UCSD-AML1 (cell line): ENCODE measurements around the gene ZNF846.
"Not testable (repeated sequence)": the region's sequence is repeated elsewhere in the genome, so short reads cannot be mapped to it uniquely, and the experiment has no call there.

Experiments used
- DNase-seq: peaks from one replicate; lab custom pipeline; 2025; ENCODE audit not compliant: unreplicated experiment; lab: John Stamatoyannopoulos, UW

Gene ZNF846

DNA sequence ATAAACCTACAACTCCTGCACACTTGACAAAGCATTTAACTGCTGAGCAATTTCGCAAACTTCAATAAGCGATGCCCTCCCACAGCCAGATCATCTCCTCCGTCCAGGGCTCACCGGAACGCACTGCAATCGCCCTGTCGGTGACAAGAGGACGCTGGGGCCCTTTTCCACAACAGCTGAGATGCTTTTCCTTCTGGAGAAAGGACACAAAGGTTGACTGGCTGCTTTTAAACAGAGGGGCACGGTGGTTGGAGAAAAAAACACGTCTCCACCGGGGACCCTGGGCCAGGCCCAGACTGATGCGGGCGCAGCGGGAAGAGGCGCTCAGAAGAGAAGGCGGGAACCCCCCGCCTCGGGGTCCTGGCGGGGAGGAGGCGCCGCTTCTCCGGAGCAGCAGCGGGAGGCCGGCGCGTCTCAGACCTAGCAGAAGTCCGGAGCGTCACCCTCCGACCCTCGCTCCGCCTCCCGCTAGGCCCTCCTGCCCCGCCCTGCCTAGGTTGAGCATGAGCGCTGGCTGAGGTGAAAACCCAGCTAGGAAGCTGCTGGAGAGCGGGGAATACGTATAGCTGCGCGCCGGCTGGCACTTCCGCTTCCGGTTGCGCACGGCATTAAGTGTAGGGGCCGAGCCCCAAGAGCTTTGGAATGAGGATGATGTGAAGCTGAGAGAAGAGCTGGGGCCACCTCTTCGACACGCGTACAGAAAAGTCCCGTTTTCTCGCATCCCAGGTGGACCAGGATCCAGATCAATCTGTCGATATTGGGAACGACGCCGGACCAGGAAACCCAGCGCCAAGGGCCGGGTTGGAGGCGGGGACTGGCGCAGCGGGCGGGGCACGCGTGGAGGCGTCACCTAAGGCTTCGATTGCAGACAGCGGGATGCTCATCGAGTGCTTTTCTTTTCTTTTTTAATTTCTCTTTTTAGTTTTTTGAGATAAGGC lies at the start of gene ZNF846:
Gene ZNF846, minus strand, starts transcription at position 564 of the 938 bp plus-strand sequence. CDS start 3,788 bp downstream, outside the sequence.
- DNase-seq, result peak; percentile 96

- no peak for DNase-seq
Measured at GRCh38 chr19:9818175-9818733, 49.7 kb upstream of the ZNF846 start.

- no peak for DNase-seq
Measured at GRCh38 chr19:9811139-9811538, 42.6 kb upstream of the ZNF846 start.

GRCh38 chr19:9808855-9809824 lies 40.6 kb upstream of the ZNF846 start:
- DNase-seq, result no peak

DNA sequence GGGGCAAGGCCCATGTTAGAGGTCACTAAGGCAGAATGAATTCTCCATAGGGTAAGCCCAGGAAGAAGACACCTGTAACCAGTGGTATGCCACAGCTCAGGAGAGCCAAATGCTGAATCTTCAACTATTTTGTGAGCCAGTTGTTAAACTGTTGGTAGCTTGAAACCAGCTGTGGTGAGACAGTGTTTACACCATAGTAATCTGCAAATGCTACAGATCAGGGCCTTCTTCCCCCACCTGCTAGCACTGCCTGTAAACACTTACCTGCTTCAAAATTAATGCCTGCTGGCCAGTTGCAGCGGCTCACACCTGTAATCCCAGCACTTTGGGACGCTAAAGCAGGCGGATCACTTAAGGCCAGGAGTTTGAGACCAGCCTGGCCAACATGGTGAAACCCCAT lies 38.3 kb upstream of the ZNF846 start:
- DNase-seq, result no peak

DNA sequence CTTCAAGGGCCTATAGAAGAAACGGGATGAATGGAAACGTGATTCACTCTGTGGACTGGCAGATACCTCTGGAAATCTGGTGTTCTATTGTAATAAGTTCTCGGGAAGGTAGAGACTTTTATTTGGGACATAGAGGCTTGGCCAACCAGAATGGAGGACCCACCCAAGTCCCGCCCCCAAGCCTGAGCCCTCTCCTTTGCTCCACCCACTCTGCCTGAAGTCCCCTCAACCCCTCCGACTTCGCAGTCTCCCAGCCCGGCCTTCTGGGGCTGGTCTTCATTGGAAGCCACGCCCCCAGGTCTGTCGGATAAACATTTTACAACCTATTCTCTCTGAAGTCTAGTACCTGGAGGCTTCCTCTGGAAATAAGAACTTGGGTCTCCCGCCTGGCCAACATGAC lies 33.4 kb upstream of the ZNF846 start:
- no peak for DNase-seq

GRCh38 chr19:9799162-9799561 lies 30.6 kb upstream of the ZNF846 start:
- no peak for DNase-seq

DNA sequence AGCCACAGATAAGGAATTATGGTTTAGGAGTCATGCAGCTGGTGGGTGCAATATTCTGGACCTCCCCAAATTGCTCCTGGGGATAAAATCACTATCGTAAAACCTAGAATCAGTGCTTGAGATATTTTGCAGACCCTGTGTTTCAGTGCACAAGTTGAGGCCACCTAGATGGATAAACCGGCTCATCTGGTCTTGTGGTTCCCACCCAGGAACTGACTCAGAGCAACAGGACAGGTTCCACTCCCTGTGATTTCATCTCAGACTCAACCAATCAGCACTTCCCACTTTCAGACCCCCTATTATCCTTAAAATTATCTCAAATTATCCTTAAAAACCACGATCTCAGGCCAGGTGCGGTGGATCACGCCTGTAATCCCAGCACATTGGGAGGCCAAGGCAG lies 29.3 kb upstream of the ZNF846 start:
- no peak for DNase-seq

- peak; percentile 80 for DNase-seq
Measured at GRCh38 chr19:9796113-9796773, 27.7 kb upstream of the ZNF846 start.

GRCh38 chr19:9793071-9793591 lies 24.6 kb upstream of the ZNF846 start:
- peak; percentile 78 for DNase-seq

DNA sequence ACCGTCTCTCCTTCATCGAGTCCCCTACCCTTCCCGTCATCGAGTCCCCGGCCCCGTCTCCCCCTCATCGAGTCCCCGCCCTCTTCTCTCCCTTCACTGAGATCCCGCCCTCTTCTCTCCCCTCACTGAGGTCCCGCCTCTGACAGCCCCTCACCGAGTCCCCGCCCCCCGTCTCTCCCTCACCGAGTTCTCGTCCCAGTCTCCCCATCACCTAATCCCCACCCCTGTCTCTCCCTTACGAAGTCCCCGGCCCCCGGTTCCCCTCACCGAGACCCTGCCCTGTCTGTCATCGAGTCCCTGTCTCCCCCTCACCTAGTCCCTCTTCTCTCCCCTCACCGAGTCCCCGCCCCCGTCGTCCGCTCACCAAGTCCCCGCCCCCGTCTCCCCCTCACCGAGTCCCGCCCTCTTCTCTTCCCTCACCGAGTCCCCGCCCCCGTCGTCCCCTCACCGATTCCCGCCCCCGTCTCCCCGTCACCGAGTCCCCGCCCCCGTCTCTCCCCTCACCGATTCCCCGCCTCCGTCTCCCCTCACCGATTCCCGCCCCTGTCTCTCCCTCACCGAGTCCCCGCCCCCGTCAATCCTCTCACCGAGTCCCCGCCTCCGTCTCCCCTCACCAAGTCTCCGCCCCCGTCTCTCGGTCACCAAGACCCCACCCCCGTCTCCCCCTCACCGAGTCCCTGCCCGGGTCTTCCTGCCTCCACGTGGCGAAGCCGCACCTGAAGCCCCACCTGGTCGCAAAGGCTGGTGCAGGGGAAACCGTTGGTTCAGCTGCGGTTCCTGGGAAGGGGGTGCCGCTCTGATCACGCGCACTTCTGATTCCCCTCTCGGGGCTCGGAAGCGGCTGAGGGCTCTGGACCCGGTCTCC lies 23.9 kb upstream of the ZNF846 start:
- DNase-seq, result peak; percentile 93

DNA sequence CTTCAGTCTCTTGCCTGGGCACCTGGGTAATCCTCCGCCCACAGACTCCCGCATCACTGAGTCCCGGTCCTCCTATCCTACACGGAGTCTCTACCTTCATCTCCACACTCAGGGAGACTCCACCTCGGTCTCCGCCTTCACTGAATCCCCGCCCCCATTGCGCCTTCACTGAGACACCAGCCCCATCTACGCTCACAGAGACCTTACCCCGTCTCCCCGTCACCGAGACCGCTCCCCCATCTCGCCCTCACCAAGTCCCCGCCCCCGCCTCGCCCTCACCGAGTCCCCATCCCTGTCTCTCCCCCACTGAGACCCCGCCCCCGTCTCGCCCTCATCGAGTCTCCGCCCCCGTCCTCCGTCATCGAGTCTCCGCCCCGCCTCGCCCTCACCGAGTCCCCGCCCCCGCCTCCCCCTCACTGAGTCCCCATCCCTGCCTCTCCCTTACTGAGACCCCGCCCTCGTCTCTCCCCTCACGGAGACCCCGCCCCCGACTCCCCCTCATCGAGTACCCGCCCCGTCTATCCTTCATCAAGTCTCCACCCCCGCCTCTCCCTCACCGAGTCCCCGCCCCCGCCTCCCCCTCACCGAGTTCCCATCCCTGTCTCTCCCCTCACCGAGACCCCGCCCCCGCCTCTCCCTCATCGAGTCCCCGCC lies 23.1 kb upstream of the ZNF846 start:
- DNase-seq, result peak; percentile 94

GRCh38 chr19:9791073-9791367 lies 22.5 kb upstream of the ZNF846 start:
- not testable (repeated sequence) for DNase-seq

DNA sequence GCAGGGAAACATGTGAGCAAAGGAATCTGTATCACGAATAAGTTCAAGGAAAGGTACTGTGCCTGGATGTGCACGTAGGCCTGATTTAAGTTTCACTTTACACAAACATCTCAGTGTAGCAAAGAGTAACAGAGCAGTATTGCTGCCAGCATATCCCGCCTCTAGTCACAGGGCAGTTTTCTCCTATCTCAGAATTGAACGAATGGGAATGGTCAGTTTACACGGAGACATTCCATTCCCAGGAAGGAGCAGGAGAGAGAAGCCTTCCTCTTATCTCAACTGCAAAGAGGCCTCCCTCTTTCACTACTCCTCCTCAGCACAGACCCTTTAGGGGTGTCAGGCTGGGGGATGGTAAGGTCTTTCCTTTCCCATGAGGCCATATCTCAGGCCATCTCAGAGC lies 21.0 kb upstream of the ZNF846 start:
- not testable (repeated sequence) for DNase-seq

- no peak for DNase-seq
Measured at GRCh38 chr19:9789066-9789465, 20.5 kb upstream of the ZNF846 start.

GRCh38 chr19:9788604-9789003 lies 20.1 kb upstream of the ZNF846 start:
- not testable (repeated sequence) for DNase-seq

- no peak for DNase-seq
Measured at GRCh38 chr19:9786819-9787218, 18.3 kb upstream of the ZNF846 start.

DNA sequence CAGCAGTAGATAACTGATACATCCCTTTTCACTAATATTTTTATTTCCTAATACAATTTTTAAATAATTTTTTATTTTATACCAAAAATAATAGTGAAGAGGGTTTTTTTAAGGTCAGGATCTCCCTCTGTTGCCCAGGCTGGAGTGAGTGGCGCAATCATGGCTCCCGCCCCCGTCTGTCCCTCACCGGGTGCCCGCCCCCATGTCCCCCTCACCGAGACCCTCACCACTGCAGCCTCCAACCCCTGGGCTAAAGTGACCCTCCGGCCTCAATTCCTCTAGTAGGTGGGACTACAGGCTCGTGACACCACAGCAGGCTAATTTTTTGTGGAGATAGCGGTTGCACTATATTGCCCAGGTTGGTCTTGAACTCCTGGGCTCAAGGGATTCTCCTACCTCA lies 17.8 kb upstream of the ZNF846 start:
- DNase-seq, result no peak
